Measurements from ENCODE around the gene SLC26A11.
"Not testable (repeated sequence)": the region's sequence is repeated elsewhere in the genome, so short reads cannot be mapped to it uniquely, and the experiment has no call there.

The SLC26A11 gene

DNA sequence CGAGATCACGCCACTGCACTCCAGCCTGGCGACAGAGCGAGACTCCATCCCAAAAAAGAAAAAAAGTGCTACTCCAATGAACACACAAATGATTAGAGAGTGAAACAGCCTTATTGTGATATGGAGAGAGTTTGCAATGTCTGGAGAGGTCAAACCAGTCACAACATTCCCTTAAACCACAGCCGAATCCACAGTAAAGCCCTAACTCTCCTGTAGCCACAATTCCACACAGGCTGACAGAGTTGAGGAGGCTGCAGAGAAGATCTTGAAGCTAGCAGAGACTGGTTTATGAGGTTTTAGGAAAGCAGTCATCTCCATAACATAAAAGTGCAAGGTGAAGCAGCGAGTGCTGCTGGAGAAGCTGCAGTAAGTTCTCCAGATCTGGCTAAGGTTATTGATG is 47.2 kb downstream of the SLC26A11 start:
- Mint-ChIP-seq H3K9me3 (peaks cover 5 to 6% of the 10 kb centered on the region in 2 donors), H3K27ac (peak overlapping the region in 1 of 2 donors; percentile 90), H3K4me3 (peak overlapping the region in 1 of 2 donors; percentile 40), H3K4me1 (peaks cover 40% of the 10 kb centered on the region), H3K27me3 (no peaks in the 10 kb centered on the region)
- DNase-seq: no peak
- ATAC-seq: no peak

- no peak overlapping the region for H3K4me3 Mint-ChIP-seq
- no peak for ATAC-seq
- no peak overlapping the region for H3K27ac Mint-ChIP-seq
- DNase-seq: no peak
- H3K4me1 Mint-ChIP-seq: peaks cover 40% of the 10 kb centered on the region
- H3K9me3 Mint-ChIP-seq: peaks cover 5 to 6% of the 10 kb centered on the region in 2 donors
- H3K27me3 Mint-ChIP-seq: no peaks in the 10 kb centered on the region
Measured at GRCh38 chr17:80268427-80268826, 48.2 kb downstream of the SLC26A11 start.

- Mint-ChIP-seq H3K9me3 (peaks cover 5 to 6% of the 10 kb centered on the region in 2 donors), H3K4me1 (peaks cover 46% of the 10 kb centered on the region), H3K4me3 (no peak overlapping the region), H3K27ac (no peak overlapping the region), H3K27me3 (no peaks in the 10 kb centered on the region)
- ATAC-seq (no peak), DNase-seq (no peak)
Measured at GRCh38 chr17:80269405-80269807, 49.2 kb downstream of the SLC26A11 start.

DNA sequence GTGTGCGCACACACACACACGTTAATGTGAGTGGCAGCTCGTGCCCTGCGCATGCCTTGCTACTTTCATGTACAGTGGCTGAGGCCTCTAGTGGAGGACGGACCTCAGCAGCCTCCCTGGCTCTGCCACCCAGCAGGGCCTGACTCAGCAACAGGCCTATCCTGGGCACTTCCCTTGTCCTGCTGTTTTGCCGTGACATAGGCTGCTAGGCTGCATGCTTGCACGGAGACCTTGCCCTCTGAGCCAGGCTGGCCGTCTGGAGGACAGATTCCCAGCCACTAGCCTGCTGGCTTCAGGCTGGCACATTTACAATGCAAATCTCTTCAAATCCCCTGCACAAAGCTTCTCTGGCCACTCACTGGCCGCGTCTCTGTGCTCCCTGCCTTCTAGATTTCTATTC is 49.9 kb downstream of the SLC26A11 start:
- Mint-ChIP-seq H3K9me3 (peaks cover 5 to 6% of the 10 kb centered on the region in 2 donors), H3K4me3 (peak overlapping the region in 1 of 2 donors; percentile 11), H3K27me3 (no peaks in the 10 kb centered on the region), H3K27ac (no peak overlapping the region), H3K4me1 (peaks cover 46% of the 10 kb centered on the region)
- DNase-seq (no peak), ATAC-seq (no peak)

DNA sequence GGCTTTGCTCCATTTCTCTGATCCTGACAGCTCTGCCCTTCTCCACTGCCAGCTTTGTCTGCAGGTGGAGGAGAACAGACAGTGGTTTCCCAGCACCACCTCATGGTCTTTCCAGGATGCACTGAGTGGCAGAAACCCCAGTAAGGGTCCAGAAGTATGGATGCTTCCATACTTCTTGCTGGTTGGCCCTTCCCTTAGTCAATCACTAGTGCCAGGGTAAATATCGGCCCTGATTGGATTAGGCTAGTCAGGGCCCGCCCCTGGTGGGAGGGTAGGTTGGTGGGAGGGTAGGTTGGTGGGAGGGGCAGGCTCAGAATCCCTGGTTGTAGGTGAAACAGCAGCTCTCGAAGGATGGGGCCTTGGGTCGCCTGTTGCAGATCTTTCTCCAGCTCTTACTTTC is 50.6 kb downstream of the SLC26A11 start:
- H3K9me3 Mint-ChIP-seq: peaks cover 1 to 6% of the 10 kb centered on the region in 2 donors
- DNase-seq (peak; percentile 27 to 36), ATAC-seq (peak; percentile 60)
- H3K27ac Mint-ChIP-seq: peak overlapping the region; percentile 69 to 80
- no peaks in the 10 kb centered on the region for H3K27me3 Mint-ChIP-seq
- H3K4me1 Mint-ChIP-seq: peaks cover 41% of the 10 kb centered on the region
- H3K4me3 Mint-ChIP-seq: no peak overlapping the region

DNA sequence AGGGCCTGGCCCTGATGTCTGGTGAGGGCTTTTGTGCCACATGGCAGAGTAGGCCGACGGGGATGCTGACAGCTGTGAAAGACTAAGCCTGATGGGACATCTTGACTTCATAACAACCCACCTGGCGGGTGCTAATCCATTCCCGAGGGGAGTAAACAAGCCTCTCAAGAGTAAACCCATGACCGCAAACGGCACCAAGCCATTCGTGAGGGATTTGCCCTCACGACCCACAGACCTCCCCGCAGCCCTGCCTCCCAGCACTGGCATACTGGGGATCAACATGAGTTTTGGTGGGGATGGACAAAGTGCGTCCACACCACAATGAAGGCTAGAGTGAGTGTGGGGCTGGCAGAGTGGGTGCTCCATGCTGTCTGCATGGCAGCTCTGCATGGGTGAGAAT is 52.1 kb downstream of the SLC26A11 start:
- H3K4me1 Mint-ChIP-seq: peaks cover 47% of the 10 kb centered on the region
- H3K27ac Mint-ChIP-seq: peak overlapping the region; percentile 12 to 95
- H3K27me3 Mint-ChIP-seq: no peaks in the 10 kb centered on the region
- H3K9me3 Mint-ChIP-seq: peaks cover 0 to 6% of the 10 kb centered on the region in 2 donors
- H3K4me3 Mint-ChIP-seq: no peak overlapping the region
- peak; percentile 11 for ATAC-seq
- DNase-seq: no peak

DNA sequence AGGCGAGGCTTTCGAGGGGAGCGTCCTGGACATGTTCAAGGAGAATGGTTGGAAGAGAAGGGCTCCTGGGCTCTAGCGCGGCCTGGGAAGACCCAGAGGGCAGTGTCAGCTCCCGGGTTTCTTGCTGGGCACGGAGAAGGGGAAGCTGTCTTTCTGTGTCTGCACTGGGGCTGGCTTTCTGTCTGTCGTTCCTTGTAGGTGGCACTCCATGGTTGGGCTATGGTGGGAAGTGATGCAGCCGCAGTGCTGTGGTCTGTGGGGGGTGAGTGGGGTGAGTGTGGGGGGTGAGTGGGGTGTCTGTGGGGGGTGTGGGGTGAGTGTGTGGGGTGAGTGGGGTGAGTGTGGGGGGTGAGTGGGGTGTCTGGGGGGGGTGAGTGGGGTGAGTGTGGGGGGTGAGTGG is 54.1 kb downstream of the SLC26A11 start:
- Mint-ChIP-seq H3K27me3 (no peaks in the 10 kb centered on the region), H3K9me3 (peaks cover 0 to 6% of the 10 kb centered on the region in 2 donors), H3K4me1 (peaks cover 63% of the 10 kb centered on the region), H3K4me3 (peak overlapping the region; percentile 49 to 57), H3K27ac (peak overlapping the region; percentile 88 to 95)
- ATAC-seq: no peak
- no peak for DNase-seq

DNA sequence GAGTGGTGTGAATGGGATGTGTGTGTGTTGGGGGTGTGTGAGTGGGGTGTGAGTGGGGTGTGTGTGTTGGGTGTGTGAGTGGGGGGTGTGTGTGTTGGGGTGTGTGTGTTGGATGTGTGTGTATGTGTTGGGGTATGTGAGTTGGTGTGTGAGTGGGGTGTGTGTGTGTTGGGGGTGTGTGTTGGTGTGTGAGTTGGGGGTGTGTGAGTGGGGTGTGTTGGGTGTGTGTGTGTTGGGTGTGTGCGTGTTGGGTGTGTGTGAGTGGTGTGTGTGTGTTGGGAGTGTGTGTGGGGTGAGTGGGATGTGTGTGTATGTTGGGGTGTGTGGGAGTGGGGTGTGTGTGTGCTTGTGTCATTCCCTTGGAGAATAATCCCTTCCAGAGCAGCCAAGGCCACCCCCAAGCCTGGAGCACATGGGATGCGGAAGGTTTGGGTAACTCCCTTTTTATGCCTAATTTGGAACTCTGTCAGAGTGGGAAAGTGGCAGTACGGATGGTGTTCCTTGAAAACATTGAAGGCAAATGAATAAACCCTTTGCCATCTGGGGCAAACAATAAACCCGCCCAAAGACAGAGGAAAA is 54.7 kb downstream of the SLC26A11 start:
- peak; percentile 22 for ATAC-seq
- H3K27ac Mint-ChIP-seq: peak overlapping the region in 1 of 2 donors; percentile 86
- H3K27me3 Mint-ChIP-seq: no peaks in the 10 kb centered on the region
- DNase-seq: no peak
- peaks cover 69% of the 10 kb centered on the region for H3K4me1 Mint-ChIP-seq
- peak overlapping the region in 1 of 2 donors; percentile 13 for H3K4me3 Mint-ChIP-seq
- peaks cover 0 to 6% of the 10 kb centered on the region in 2 donors for H3K9me3 Mint-ChIP-seq

- H3K27me3 Mint-ChIP-seq, ATAC-seq, H3K9me3 Mint-ChIP-seq, DNase-seq, H3K4me3 Mint-ChIP-seq, H3K27ac Mint-ChIP-seq: not testable (repeated sequence)
- H3K4me1 Mint-ChIP-seq: peaks cover 78% of the 10 kb centered on the region
Measured at GRCh38 chr17:80275857-80276256, 55.6 kb downstream of the SLC26A11 start.

DNA sequence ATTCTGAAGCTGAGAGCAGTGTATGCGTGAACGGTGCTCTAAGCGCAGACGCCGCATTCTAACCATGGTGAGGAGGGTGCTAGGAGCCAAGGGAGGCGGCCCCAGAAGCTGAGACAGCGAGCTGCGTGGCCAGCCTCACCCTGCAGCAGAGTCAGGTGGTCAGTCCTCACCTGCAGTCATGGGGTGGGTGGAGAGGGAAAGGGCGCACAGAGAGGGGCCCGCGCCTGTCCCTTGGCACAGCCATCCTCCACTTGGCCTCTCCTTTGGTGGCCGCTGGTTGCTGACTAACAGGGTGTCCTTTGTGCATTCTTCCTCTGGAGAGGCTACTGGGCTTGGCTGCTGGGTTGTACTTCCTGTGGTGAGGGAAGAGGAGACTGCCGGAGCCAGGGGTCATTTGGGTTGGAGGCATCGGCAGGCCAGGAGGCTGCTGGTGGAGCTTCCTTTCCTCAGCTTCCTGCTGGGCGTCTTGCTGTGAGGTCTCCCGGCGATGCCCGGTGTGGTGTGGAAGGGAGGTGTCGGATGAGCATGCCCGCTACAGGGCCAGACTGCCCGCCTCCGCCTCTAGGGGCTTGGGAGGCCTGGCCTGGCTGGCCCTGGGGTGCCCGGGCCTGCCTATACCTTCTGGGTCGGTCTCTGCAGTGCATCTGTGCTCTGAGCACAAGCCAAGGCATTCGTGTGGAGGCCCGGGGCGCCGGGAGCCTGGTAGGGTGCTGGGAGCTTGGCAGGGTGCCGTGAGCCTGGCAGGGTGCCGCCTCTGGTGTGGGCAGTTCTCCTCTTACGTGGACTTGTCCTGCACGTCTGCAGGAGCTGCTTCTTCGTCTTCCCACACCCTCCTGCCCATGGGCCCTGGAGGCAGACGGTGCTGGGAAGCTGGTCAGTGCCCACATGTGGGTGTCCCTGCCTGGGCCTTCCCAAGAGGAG is 57.8 kb downstream of the SLC26A11 start:
- H3K9me3 Mint-ChIP-seq: no peaks in the 10 kb centered on the region
- ATAC-seq: peak; percentile 8
- peak overlapping the region; percentile 46 to 82 for H3K27ac Mint-ChIP-seq
- H3K4me3 Mint-ChIP-seq: no peak overlapping the region
- DNase-seq: no peak
- no peaks in the 10 kb centered on the region for H3K27me3 Mint-ChIP-seq
- H3K4me1 Mint-ChIP-seq: peaks cover 92% of the 10 kb centered on the region

GRCh38 chr17:80279895-80280294 is 59.7 kb downstream of the SLC26A11 start:
- no peak overlapping the region for H3K4me3 Mint-ChIP-seq
- no peak overlapping the region for H3K27ac Mint-ChIP-seq
- no peak for ATAC-seq
- no peaks in the 10 kb centered on the region for H3K9me3 Mint-ChIP-seq
- no peaks in the 10 kb centered on the region for H3K27me3 Mint-ChIP-seq
- H3K4me1 Mint-ChIP-seq: peaks cover 84% of the 10 kb centered on the region
- no peak for DNase-seq

DNA sequence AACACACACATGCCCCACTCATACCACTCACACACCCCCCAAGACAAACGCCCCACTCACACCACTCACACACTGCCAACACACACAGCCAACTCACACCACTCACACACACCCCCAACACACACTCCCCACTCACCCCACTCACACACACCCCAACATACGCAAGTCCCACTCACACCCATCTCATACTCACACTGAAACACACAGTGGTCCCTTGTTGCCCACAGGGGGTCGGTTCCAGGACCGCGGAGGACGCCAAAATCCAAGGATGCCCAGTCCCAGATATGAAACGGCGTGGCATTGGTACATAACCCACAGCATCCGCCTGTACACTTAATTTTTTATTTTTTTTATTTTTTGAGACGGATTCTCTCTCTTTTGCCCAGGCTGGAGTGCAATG is 61.3 kb downstream of the SLC26A11 start:
- DNase-seq (no peak), ATAC-seq (no peak)
- Mint-ChIP-seq H3K27me3 (no peaks in the 10 kb centered on the region), H3K27ac (peak overlapping the region in 1 of 2 donors; percentile 80), H3K9me3 (no peaks in the 10 kb centered on the region), H3K4me1 (peaks cover 84% of the 10 kb centered on the region), H3K4me3 (no peak overlapping the region)

DNA sequence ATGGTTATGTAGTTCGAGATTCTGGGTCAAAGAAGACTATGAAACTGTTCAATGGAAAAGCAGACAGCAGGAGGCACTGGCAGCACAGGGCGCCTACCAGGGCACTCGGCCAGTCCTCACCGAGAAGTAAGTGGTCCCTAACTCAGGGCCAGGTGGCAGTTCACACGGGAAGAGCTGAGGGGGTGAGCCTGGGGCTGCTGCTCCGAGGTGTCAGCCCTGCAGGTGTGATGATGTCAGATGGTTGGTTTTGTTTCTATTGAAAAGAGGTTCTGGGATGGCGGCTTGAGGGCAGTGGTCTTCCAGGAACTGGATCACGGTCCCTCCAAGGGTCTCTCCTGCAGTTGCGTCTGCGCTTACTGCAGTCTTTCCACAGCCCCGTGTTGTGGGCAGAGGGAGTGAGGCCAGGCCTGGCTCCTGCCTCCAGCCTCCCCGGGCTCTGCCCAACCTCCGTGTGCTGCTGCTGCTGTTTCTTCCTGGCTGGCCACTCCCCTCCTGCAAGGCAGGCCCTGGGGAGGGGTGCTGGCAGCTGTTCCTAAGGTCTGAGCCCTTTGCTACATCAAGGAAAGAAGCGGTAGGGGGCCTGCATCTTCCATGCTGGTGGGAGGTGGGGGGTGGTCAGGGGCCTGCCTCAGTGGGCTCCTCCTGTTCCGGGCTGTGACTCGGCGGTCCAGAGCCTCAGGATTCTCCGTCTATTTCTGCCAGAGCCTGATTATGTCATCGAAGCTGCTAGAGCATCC is 63.1 kb downstream of the SLC26A11 start:
- Mint-ChIP-seq H3K4me3 (no peak overlapping the region), H3K27ac (peak overlapping the region; percentile 48 to 72), H3K9me3 (no peaks in the 10 kb centered on the region), H3K27me3 (no peaks in the 10 kb centered on the region), H3K4me1 (peaks cover 83% of the 10 kb centered on the region)
- DNase-seq: no peak
- ATAC-seq: no peak

- no peaks in the 10 kb centered on the region for H3K9me3 Mint-ChIP-seq
- H3K27me3 Mint-ChIP-seq: no peaks in the 10 kb centered on the region
- H3K27ac Mint-ChIP-seq: peak overlapping the region in 1 of 2 donors; percentile 95
- no peak overlapping the region for H3K4me3 Mint-ChIP-seq
- ATAC-seq (peak; percentile 68), DNase-seq (peak in 1 of 2 donors; percentile 30)
- peaks cover 76% of the 10 kb centered on the region for H3K4me1 Mint-ChIP-seq
Measured at GRCh38 chr17:80284631-80285030, 64.4 kb downstream of the SLC26A11 start.

GRCh38 chr17:80285237-80285920 is 65.2 kb downstream of the SLC26A11 start:
- ATAC-seq: no peak
- H3K27me3 Mint-ChIP-seq: no peaks in the 10 kb centered on the region
- H3K4me3 Mint-ChIP-seq: no peak overlapping the region
- peak overlapping the region in 1 of 2 donors; percentile 83 for H3K27ac Mint-ChIP-seq
- DNase-seq: no peak
- peaks cover 68% of the 10 kb centered on the region for H3K4me1 Mint-ChIP-seq
- no peaks in the 10 kb centered on the region for H3K9me3 Mint-ChIP-seq

All from stimulated activated naive CD8-positive, alpha-beta T cell treated with anti-CD3 and anti-CD28 coated beads, Interleukin-15, amount 100 ng/mL, for 72 hours (primary cell).